Stimulated activated CD4-positive, alpha-beta T cell treated with anti-CD3 and anti-CD28 coated beads, Interleukin-2, amount 100 ng/mL, for 24 hours (primary cell): ENCODE measurements around the gene PCDHGA4.
A peak's percentile ranks its signal among the peaks of the same experiment; 100 is the strongest.
"Not testable (repeated sequence)": the region's sequence is repeated elsewhere in the genome, so short reads cannot be mapped to it uniquely, and the experiment has no call there.

Experiments
- DNase-seq, 2 donors: peaks; one replicate each; pipeline ENCODE4 v3.0.0-alpha.2; 2020

The PCDHGA4 gene

GRCh38 chr5:141384471-141385267, 29.8 kb downstream of the PCDHGA4 start:
- no peak for DNase-seq

GRCh38 chr5:141387557-141388311, 32.9 kb downstream of the PCDHGA4 start, which contains the start of gene PCDHGB4:
Gene PCDHGB4 (plus strand): TSS chr5:141387698. CDS start chr5:141387885, 187 bp downstream.
- peak in 1 of 2 donors; percentile 43 for DNase-seq

- DNase-seq, result no peak
Measured at GRCh38 chr5:141388661-141389060, 33.8 kb downstream of the PCDHGA4 start.

DNA sequence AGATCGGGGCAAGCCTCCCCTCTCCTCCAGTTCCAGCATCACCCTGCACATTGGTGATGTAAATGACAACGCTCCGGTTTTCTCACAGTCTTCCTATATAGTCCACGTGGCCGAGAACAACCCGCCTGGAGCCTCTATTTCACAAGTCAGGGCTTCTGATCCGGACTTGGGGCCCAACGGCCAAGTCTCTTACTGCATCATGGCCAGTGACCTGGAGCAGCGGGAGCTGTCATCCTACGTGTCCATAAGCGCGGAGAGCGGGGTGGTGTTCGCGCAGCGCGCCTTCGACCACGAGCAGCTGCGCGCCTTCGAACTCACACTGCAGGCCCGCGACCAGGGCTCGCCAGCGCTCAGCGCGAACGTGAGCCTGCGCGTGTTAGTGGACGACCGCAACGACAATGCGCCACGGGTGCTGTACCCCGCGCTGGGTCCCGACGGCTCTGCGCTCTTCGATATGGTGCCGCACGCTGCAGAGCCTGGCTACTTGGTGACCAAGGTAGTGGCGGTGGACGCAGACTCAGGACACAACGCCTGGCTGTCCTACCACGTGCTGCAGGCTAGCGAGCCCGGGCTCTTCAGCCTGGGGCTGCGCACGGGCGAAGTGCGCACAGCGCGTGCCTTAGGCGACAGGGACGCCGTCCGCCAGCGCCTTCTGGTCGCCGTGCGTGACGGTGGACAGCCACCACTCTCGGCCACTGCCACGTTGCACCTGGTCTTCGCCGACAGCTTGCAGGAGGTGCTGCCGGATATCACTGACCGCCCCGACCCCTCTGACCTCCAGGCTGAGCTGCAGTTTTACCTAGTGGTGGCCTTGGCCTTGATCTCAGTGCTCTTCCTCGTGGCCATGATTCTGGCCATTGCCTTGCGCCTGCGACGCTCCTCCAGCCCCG, 34.6 kb downstream of the PCDHGA4 start:
- no peak for DNase-seq

DNA sequence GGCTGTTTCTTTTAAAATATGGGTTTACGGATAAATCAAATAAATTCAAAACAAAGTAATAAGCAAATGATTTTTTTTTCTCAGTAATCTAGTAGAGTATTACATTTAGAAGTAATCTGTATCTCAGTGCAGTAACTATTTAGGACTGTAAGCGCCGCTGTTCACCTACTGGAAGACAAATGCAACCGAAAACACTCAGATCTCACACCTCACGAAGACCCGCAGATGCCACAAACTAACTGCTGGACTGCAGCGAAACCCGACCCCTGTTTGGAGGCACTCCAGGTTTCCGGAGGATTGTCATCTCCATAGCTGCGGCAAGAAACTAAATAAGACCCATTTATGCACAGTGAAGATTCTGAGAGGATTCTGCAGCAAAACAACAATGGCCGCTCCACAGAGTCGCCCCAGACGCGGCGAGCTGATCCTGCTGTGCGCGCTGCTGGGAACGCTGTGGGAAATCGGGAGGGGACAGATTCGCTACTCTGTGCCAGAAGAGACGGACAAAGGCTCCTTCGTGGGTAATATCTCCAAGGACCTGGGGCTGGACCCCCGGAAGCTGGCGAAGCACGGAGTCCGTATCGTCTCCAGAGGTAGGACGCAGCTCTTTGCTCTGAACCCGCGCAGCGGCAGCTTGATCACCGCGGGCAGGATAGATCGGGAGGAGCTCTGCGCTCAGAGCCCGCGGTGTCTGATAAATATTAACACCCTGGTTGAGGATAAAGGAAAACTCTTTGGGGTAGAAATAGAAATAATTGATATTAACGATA, 37.8 kb downstream of the PCDHGA4 start, which contains the start of gene PCDHGA8:
TSS of gene PCDHGA8 (plus strand) at position 205 of the 770 bp plus-strand sequence. CDS start at position 386, 181 bp downstream.
- no peak for DNase-seq

DNA sequence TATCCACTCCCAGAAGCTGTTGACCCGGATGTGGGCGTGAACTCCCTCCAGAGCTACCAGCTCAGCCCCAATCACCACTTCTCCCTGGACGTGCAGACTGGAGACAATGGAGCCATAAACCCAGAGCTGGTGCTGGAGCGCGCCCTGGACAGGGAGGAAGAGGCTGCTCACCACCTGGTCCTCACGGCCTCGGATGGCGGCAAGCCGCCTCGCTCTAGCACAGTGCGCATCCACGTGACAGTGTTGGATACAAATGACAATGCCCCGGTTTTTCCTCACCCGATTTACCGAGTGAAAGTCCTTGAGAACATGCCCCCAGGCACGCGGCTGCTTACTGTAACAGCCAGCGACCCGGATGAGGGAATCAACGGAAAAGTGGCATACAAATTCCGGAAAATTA, 38.4 kb downstream of the PCDHGA4 start:
- no peak for DNase-seq

- DNase-seq, result not testable (repeated sequence)
Measured at GRCh38 chr5:141394401-141395187, 39.8 kb downstream of the PCDHGA4 start.

DNA sequence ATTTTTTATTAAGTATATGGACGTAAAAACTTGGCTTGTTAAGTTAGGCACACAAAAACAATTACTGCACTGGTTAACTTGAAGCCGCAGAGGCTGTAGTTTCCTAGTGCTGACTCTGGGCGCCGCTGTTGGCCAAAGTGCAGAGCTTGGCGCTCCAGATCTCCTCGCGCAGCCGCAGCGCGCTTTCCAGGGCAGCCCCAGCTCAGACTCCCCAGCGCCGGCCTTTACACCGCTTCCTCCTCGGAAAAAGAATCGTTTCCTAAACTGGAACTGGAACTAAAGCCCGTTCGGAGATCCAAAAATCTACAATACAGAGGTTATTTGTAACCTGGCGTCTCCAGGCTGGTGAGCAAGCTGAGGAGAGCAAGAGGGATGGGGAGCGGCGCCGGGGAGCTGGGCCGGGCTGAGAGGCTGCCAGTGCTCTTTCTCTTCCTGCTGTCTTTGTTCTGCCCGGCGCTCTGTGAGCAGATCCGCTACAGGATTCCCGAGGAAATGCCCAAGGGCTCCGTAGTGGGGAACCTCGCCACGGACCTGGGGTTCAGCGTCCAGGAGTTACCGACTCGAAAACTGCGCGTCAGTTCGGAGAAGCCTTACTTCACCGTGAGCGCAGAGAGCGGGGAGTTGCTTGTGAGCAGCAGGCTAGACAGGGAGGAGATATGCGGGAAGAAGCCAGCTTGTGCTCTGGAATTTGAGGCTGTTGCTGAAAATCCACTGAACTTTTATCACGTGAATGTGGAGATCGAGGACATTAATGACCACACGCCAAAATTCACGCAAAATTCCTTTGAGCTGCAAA, 43.1 kb downstream of the PCDHGA4 start, which contains the start of gene PCDHGB5:
TSS of gene PCDHGB5 (plus strand) at position 192 of the 796 bp plus-strand sequence. CDS start at position 373, 181 bp downstream.
- peak; percentile 36 to 58 for DNase-seq

DNA sequence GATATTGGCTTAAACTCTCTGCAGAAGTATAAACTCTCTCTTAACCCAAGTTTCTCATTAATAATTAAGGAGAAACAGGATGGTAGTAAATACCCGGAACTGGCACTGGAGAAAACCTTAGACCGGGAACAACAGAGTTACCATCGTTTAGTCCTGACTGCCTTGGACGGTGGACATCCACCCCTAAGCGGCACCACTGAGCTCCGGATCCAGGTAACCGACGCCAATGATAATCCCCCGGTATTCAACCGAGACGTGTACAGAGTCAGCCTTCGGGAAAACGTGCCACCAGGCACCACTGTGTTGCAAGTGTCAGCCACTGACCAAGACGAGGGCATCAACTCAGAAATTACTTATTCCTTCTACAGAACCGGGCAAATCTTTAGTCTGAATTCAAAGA, 43.8 kb downstream of the PCDHGA4 start:
- DNase-seq, result no peak

DNA sequence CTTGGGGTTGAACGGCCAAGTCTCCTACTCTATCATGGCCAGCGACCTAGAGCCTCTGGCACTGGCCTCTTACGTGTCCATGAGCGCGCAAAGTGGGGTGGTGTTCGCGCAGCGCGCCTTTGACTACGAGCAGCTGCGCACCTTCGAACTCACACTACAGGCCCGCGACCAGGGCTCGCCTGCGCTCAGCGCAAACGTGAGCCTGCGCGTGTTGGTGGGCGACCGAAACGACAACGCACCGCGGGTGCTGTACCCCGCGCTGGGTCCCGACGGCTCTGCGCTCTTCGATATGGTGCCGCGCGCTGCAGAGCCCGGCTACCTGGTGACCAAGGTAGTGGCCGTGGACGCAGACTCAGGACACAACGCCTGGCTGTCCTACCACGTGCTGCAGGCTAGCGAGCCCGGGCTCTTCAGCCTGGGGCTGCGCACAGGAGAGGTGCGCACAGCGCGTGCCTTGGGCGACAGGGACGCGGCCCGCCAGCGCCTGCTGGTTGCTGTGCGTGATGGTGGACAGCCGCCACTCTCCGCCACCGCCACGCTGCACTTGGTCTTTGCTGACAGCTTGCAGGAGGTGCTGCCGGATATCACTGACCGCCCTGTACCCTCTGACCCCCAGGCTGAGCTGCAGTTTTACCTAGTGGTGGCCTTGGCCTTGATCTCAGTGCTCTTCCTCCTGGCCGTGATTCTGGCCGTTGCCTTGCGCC, 44.9 kb downstream of the PCDHGA4 start:
- DNase-seq, result no peak

- DNase-seq, result no peak
Measured at GRCh38 chr5:141402553-141403243, 47.9 kb downstream of the PCDHGA4 start, which contains the start of gene PCDHGA9. Gene PCDHGA9 (plus strand): TSS chr5:141402778. CDS start chr5:141402953, 175 bp downstream.

DNA sequence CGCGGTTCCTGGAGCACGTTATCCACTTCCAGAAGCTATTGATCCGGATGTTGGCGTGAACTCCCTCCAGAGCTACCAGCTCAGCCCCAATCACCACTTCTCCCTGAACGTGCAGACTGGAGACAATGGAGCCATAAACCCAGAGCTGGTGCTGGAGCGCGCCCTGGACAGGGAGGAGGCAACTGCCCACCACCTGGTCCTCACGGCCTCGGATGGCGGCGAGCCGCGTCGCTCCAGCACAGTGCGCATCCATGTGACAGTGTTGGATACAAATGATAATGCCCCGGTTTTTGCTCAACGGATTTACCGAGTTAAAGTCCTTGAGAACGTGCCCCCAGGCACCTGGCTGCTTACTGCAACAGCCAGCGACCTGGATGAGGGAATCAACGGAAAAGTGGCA, 48.6 kb downstream of the PCDHGA4 start:
- no peak for DNase-seq
